Memory B cell (primary cell): ENCODE results near the gene OR5D14.

ENCODE experiments used
- ATAC-seq: fragments of 150-1000 bp; cut with Tn5 transposase; 2 replicates; pipeline ENCODE4 v1.10.0; 2021; ENCODE audit warnings: low read depth, mild to moderate bottlenecking, moderate library complexity
- DNase-seq, 2 donors: peaks; one replicate each; pipeline ENCODE4 v3.0.0; 2022; ENCODE audit warnings: low spot score in 2 of 2
- H3K27ac Mint-ChIP-seq: one replicate; pipeline ENCODE4 v1.8.0; 2022; ENCODE audit warnings: mild to moderate bottlenecking, moderate library complexity, mixed read lengths
- H3K27me3 Mint-ChIP-seq: one replicate; pipeline ENCODE4 v1.8.0; 2022; ENCODE audit warnings: mixed read lengths
- H3K36me3 Mint-ChIP-seq: one replicate; pipeline ENCODE4 v1.8.0; 2022; ENCODE audit warnings: mild to moderate bottlenecking, mixed read lengths
- H3K4me1 Mint-ChIP-seq: one replicate; pipeline ENCODE4 v1.8.0; 2022; ENCODE audit warnings: mixed read lengths
- H3K4me3 Mint-ChIP-seq: one replicate; pipeline ENCODE4 v1.8.0; 2022; ENCODE audit warnings: mild to moderate bottlenecking, moderate library complexity, mixed read lengths
- H3K9me3 Mint-ChIP-seq: one replicate; pipeline ENCODE4 v1.8.0; 2022; ENCODE audit warnings: mixed read lengths

Gene OR5D14

DNA sequence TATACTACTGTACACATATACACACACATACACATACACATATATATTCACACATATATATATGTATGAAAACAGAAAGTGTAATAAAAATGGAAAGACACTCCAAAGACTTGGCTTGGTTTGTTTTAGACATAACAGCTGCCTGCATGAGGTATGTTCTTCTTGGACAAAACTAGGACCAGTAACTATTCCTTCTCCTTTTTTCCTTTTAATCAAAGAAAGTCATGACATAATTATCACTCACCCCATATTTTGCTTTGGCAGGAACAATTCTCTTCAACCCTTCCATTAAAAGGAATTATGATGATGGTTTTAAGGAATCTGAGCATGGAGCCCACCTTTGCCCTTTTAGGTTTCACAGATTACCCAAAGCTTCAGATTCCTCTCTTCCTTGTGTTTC, at the start of gene OR5D14:
Gene OR5D14, plus strand, starts transcription at position 301 of the 400 bp plus-strand sequence. Its CDS starts 0 bp downstream, at position 301.
- ATAC-seq = no peak
- no peak within 1 kb of the TSS for H3K27ac Mint-ChIP-seq

DNA sequence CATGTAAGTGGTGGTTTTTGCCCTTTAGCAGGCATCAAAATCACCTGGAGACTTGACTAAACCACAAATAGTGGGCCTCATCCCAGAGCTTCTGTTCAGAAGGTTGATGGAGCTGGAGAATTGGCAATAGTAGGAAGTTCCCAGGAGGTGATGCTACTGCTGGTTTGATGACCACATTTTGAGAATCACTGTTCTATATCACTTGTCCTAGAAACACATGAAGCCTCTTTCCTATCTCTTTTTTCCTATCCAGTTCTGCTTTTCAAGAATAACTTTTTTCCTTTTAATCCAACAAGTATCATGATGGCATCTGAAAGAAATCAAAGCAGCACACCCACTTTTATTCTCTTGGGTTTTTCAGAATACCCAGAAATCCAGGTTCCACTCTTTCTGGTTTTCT, 22.2 kb upstream of the OR5D14 start, which contains the start of gene OR5D13:
Gene OR5D13, plus strand, starts transcription at position 301 of the 400 bp plus-strand sequence. Its CDS starts 0 bp downstream, at position 301.
- Mint-ChIP-seq H3K36me3 (no peaks in the 10 kb centered on the region), H3K27me3 (no peaks in the 10 kb centered on the region), H3K4me3 (no peak within 1 kb of the TSS), H3K27ac (no peak within 1 kb of the TSS), H3K4me1 (no peaks in the 10 kb centered on the region), H3K9me3 (peaks cover 2% of the 10 kb centered on the region)
- DNase-seq (no peak), ATAC-seq (no peak)

More for the DNA sequence above, at the start of gene OR5D14:
- no peak for DNase-seq
- H3K9me3 Mint-ChIP-seq = peaks cover 7% of the 10 kb centered on the region
- H3K4me3 Mint-ChIP-seq = no peak within 1 kb of the TSS
- no peaks in the 10 kb centered on the region for H3K4me1 Mint-ChIP-seq
- no peaks in the 10 kb centered on the region for H3K36me3 Mint-ChIP-seq
- H3K27me3 Mint-ChIP-seq = no peaks in the 10 kb centered on the region

- H3K4me3 Mint-ChIP-seq = no peak overlapping the region
- peaks cover 8% of the 10 kb centered on the region for H3K9me3 Mint-ChIP-seq
- no peaks in the 10 kb centered on the region for H3K27me3 Mint-ChIP-seq
- no peak for ATAC-seq
- H3K36me3 Mint-ChIP-seq = no peaks in the 10 kb centered on the region
- no peaks in the 10 kb centered on the region for H3K4me1 Mint-ChIP-seq
- DNase-seq = no peak
- no peak overlapping the region for H3K27ac Mint-ChIP-seq
Measured at GRCh38 chr11:55791606-55792005, 3.8 kb upstream of the OR5D14 start.

DNA sequence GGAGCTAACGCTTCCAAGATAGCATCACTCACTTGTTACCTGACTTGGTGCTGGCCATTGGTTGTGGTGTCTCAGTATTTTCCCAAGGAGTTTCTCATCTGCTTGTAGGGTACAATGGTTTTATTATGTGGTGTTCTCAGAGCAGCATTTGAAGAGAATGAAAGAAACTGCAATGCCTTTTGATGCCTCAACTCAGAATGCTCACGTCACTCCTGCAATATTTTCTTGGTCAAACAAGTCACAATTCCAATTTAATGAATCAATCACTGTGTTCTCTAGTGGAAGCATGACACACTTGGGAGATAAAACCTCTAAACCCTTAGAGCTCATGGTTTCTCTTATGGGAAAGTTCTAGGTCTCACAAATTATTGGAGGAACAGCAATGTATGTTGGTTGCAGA, 2.0 kb upstream of the OR5D14 start:
- Mint-ChIP-seq H3K4me1 (no peaks in the 10 kb centered on the region), H3K4me3 (no peak overlapping the region), H3K27ac (no peak overlapping the region), H3K36me3 (no peaks in the 10 kb centered on the region), H3K9me3 (peaks cover 5% of the 10 kb centered on the region), H3K27me3 (no peaks in the 10 kb centered on the region)
- no peak for ATAC-seq
- no peak for DNase-seq

DNA sequence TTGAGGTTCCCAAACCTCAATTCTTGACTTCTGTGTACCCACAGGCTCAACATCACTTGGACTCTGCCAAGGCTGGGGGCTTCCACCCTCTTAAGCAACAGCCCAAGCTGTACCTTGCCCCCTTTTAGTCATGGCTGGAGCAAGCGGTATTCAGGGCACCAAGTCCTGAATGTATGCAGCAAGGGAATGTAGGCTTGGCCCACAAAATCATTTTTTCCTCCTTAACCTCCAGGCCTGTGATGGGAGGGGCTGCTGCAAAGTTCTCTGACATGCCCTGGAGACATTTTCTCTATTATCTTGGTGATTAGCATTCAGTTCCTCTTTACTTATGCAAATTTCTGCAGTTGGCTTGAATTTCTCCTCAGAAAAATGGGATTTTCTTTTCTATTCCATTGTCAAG, 10.9 kb downstream of the OR5D14 start:
- ATAC-seq = no peak
- no peaks in the 10 kb centered on the region for H3K27me3 Mint-ChIP-seq
- no peak overlapping the region for H3K27ac Mint-ChIP-seq
- H3K36me3 Mint-ChIP-seq = no peaks in the 10 kb centered on the region
- no peaks in the 10 kb centered on the region for H3K4me1 Mint-ChIP-seq
- no peak for DNase-seq
- no peak overlapping the region for H3K4me3 Mint-ChIP-seq
- peaks cover 9% of the 10 kb centered on the region for H3K9me3 Mint-ChIP-seq

DNA sequence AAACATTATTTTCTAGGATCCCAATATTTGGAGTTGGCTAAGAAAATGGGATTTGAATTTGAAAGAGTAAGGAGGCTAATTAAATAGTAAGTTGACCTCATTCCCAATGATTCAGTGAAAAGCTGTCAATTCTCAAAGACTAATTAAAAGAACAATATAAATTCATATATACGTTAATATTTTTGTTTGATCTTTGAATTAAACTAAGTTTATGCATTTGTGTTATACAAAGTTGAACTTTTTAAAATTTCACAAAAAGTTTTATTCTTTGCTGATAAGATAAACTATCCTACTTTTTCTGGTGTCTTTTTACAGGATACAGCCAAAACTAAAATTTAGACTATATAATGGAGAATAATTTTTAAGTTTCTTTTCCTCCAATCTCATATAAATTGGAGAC, 15.7 kb downstream of the OR5D14 start, which contains the start of gene OR5L1:
Gene OR5L1, plus strand, starts transcription at position 301 of the 400 bp plus-strand sequence. CDS start 100 bp downstream, outside the sequence.
- DNase-seq (no peak), ATAC-seq (no peak)
- Mint-ChIP-seq H3K27ac (no peak within 1 kb of the TSS), H3K36me3 (no peaks in the 10 kb centered on the region), H3K4me1 (no peaks in the 10 kb centered on the region), H3K4me3 (no peak within 1 kb of the TSS), H3K9me3 (peaks cover 8% of the 10 kb centered on the region), H3K27me3 (no peaks in the 10 kb centered on the region)

DNA sequence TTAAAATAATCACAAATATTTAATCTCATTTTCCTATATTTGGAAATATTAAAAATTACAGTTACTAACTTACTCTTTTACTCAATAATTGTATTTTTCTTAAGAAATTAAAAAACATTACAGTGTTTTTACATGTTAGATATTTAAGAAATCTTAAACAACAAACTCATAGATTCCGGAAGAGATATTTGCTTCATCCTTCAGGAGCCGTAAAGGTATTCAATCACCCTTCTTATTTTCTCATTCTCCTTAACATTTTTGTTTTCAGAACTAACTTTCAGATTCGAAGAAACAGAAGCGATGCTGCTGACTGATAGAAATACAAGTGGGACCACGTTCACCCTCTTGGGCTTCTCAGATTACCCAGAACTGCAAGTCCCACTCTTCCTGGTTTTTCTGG, 24.0 kb downstream of the OR5D14 start, which contains the start of gene OR5D18:
Gene OR5D18, plus strand, starts transcription at position 301 of the 400 bp plus-strand sequence. Its CDS starts 0 bp downstream, at position 301.
- H3K9me3 Mint-ChIP-seq = peaks cover 10% of the 10 kb centered on the region
- H3K36me3 Mint-ChIP-seq = peaks cover 2% of the 10 kb centered on the region
- H3K4me1 Mint-ChIP-seq = no peaks in the 10 kb centered on the region
- H3K27me3 Mint-ChIP-seq = no peaks in the 10 kb centered on the region
- no peak within 1 kb of the TSS for H3K27ac Mint-ChIP-seq
- no peak within 1 kb of the TSS for H3K4me3 Mint-ChIP-seq
- ATAC-seq (no peak), DNase-seq (no peak)

- H3K27ac Mint-ChIP-seq = no peak within 1 kb of the TSS
- no peaks in the 10 kb centered on the region for H3K4me1 Mint-ChIP-seq
- H3K9me3 Mint-ChIP-seq = peaks cover 9% of the 10 kb centered on the region
- no peaks in the 10 kb centered on the region for H3K36me3 Mint-ChIP-seq
- DNase-seq (no peak), ATAC-seq (no peak)
- H3K4me3 Mint-ChIP-seq = no peak within 1 kb of the TSS
- H3K27me3 Mint-ChIP-seq = no peaks in the 10 kb centered on the region
Measured at GRCh38 chr11:55826919-55827318, 31.6 kb downstream of the OR5D14 start, which contains the start of gene OR5L2. TSS of gene OR5L2 (plus strand) at chr11:55827219. CDS start at chr11:55827219, 0 bp downstream.

DNA sequence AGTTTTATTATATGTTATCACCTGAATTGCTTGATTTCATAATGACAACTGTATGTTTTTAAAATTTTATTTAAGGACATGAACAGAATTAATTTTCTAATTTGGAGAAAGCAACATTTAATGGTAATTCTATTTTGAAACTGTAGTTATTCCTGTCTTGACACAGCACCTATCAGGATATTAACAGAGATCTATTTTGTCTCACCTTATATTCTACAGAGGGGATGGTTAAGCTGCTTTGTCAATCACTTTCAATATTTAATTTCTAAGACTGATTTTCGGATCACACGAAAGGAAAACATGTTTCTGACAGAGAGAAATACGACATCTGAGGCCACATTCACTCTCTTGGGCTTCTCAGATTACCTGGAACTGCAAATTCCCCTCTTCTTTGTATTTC, 43.1 kb downstream of the OR5D14 start, which contains the start of gene OR5D16:
Gene OR5D16, plus strand, starts transcription at position 301 of the 400 bp plus-strand sequence. Its CDS starts 0 bp downstream, at position 301.
- Mint-ChIP-seq H3K4me3 (no peak within 1 kb of the TSS), H3K9me3 (peaks cover 7% of the 10 kb centered on the region), H3K27me3 (no peaks in the 10 kb centered on the region), H3K36me3 (no peaks in the 10 kb centered on the region), H3K4me1 (no peaks in the 10 kb centered on the region), H3K27ac (no peak within 1 kb of the TSS)
- ATAC-seq (no peak), DNase-seq (no peak)
